Measurements from ENCODE around the gene ADPRHL1.
"Not testable (repeated sequence)": the region's sequence is repeated elsewhere in the genome, so short reads cannot be mapped to it uniquely, and the experiment has no call there.

ADPRHL1 gene

DNA sequence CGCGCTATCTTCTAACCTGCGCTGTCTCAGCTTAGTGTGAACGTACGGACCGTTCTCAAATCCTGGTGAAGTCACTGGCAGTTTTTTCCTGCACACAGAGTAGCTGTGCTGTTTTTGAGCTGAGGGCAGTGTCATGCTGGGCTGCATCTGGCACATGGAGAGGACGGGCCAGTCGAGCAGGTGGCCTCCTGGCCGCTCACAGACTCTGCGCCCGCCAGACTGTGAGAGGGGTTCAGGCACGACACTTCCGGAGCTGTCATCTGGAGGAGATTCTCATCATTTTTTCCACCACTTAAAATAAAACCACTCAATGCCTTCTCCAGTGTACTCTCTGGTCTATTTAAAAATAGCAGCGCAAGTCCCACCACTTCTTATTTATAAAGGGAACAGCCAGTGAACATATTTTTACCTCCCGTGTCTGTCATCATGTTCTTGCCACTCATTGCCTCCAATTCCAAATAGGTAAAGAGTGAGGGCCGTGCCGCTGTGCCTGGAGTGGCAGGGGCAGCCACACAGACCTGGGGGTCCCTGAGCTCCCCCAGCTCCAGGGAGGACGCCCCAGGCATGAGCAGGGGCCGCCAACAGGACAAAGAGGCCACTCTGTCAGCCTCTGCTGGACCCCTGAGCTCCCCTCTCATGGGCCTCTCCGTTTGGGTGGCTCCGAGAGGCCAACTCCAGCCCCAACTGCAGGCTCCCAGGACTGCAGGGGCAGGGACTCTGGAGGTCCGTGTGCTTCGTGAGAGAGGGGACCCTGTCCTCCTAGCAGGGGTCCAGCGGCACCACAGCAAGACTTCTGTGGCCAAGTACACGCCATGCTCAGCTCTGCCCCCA, 52.5 kb downstream of the ADPRHL1 start:
- no peak for DNase-seq

DNA sequence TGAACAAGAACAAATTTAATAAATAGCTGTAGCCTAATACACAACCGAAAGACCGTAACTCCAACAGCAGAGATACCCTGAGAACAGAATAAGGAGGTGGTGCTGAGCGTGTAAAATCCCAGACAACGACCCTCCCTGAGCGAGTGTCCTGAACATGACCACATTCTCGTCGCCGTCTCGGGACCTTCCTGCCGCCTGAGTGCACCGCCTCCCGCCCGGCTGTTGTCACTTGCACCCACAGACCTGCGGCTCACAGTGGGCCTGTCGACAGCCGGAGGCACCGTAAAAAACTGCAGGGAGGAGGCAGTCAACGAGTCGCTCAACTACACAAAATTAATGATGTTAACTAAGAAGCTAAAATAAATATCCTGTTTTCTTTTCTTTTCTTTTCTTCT, 53.5 kb downstream of the ADPRHL1 start:
- no peak for DNase-seq

DNA sequence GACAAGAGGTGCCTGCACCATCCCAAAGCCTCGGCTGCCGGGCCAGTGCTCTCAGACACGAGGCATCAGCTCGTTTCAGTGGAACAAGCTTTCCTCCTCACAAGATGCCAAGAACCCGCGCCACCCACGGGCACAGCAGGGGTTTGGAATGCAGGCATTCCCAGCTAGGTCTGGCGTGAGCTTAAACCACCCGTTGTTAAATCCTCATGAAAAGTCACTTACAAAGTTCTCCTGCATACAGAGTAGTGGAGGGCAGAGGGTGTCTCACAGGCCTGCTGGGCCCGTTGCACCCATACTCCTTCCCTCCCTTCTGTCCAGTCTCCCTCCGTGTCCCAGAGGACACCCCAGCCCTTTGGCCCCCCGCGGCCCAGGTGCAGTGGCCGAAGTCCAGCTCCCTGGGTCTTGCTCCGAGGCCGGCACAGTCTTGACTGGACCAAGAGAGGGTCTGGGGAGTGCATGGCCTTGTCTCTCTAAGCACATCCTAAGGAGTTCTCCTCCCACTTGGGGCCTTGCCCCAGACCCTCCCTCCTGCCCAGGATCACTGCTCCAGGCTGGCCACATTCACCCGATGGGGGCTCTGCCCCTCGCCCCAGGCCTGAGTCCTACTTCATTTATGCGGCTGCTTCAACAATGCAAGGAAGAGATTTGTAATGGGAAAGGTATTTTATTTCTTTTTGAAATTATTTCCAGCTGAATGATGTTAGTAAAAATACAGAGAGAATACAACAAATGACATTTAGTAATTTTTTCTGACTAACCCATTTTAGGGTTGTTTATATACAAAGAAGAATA, 54.1 kb downstream of the ADPRHL1 start:
- no peak for DNase-seq

DNA sequence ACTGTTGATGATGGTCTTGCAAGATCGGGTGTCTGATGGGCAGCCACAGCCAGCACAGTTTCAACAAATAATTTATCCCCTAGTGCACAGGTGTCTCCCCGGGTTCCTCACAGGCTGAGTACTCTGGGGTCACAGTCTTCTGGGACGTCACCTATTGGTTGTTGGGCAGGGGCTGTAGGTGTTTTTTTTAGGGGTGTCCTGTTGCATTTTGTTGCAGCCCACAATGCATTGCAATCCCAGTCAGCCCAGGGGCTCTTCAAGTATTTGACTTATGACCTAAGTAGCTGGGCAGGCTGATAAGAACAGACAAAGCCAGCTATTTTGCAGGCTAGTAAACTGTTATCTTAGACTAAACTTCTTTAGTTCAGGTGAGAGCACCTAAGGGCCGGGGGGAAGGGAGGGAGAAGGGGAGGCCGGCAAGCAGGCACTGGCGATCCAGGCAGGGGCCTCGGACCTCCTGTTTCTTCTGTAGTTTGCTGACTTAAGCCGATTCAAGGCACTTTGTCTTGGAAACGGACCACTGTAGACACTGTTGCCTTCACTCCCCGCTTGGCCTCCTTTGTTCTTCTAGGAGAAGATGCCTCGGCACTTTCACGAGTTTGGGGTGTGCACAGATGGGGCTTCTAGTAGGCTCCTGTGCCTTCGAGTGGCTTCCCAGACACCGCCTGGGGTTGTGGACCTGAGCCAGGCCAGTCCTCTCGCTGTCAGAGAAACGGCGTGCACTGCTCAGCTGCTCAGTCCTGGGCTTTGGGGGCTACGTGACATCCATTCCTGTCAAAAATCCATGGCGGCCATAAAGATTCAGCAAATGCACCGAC, 55.5 kb downstream of the ADPRHL1 start:
- DNase-seq: no peak

DNA sequence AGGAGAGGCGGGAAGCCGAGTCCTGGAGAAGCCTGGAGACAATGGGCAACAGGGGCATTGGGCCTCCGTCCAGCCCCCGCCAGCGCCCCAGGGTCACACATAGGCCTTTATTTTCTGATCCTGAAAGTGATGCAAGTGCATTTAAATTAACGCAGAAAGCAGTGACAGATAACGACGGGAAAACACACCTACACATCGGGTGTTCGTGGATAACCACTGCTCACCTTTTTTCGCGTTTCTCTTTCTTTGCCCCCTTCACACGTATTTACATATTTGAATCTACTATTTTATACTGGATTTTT, 59.0 kb downstream of the ADPRHL1 start:
- no peak for DNase-seq

DNA sequence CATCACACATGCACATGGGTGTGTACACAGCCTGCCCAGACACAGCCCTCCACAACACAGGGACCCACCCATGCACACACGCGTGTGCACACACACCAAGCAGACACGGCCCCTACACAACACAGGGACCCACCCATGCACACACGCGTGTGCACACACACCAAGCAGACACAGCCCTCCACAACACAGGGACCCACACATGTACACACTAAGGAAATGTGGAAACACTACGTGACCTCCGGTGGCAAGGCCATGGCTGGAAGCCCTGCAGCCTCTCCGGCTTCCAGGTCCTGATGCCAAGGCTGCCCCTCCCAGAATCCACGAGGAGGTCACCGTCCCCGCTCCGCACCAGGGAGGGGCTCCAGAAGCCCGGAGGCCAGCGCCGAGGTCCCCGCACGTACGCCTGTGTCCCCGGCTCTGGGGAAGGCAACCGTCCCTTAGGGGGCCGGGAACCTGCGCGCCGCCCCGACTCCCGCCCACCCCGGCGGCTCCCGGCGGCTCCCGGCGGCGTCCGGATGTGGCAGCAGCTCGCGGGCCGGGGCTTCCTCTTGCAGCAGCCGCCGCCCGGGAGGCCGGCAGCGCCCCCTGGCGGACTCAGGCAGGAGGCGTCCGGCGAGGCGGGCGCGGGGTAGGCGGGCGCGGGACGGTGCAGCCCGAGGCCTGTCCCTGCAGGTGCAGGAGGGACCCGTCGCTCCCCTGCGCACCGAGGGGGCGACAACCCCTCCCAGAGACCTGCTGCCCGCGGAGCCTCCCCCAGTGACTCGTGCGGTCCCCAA, 59.5 kb downstream of the ADPRHL1 start:
- DNase-seq: peak; percentile 78

DNA sequence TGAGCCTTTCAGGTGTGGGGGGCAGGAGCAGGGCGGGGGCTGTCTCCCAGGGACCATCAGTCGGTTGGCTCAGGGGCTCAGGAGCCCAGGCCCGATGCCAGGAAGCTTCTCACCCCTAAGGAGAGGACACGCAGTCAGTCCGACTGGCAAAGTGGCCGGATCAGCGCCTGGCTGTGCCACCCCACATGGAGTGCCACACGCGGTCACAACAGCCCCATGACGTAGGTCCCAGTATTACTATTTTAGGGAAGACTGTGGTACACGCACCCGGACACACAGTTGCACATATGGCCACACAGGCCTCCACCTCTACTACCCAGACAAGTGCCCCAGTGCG, 60.1 kb downstream of the ADPRHL1 start:
- no peak for DNase-seq

DNA sequence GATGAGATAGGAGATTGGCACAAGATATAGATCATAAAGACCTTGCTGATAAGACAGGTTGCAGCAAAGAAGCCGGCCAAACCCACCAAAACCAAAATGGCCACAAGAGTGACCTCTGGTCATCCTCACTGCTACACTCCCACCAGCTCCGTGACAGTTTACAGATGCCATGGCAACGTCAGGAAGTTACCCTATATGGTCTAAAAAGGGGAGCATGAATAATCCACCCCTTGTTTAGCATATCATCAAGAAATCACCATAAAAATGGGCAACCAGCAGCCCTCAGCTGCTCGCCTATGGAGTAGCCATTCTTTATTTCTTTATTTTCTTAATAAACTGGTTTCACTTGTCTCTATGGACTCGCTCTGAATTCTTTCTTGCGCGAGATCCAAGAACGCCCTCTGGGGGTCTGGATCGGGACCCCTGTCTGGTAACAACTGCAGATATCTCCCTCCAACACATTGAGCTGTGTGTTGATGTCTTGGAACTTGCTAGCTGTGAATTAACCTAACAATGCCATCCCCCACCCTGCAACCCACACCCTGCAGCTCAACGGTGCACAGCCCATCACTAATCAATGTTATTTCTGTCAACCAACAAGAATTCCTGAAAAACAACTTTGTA, 62.3 kb downstream of the ADPRHL1 start:
- no peak for DNase-seq

DNA sequence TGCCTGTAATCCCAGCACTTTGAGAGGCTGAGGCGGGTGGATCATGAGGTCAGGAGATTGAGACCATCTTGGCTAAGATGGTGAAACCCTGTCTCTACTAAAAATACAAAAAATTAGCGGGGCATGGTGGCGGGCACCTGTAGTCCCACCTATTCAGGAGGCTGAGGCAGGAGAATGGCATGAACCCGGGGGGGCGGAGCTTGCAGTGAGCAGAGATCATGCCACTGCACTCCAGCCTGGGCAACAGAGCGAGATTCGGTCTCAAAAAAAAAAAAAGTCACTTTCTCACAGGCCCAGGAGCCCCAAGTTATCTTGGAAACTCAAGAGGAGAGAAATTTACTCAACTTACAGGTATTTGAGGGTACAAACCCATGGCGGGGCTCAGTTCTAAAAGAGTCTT, 63.7 kb downstream of the ADPRHL1 start:
- DNase-seq: not testable (repeated sequence)

DNA sequence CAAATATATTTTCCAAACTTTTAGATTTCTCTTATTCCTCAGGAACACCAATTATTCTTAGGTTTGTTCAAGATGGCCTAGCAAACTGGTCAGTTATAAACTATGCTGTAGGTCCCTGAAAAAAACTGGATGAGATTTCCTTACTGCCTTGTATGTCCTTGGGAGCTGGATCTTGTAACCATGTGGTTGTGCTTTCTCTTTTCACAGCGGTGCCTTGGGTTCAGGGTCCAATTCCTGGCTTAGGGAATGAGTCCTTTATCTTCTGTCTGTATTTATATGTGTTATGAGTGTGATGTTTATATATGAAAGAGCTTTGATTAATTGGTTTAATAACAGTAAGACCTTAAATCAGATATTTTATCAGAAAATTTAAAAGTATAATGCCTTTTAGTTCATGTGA, 65.9 kb downstream of the ADPRHL1 start:
- DNase-seq: no peak

DNA sequence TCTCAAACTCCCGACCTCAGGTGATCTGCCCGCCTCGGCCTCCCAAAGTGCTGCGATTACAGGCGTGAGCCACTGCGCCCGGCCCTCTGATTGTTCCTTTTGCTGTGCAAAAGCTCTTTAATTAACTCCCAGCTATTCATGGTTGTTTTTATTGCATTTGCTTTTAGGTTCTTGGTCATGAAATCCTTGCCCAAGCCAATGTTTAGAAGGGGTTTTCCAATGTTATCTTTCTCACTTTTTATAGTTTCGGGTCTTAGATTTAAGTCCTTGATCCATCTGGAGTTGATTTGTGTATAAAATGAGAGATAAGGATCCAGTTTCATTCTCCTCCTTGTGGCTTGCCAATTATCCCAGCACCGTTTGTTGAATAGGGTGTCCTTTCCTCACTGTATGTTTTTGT, 70.2 kb downstream of the ADPRHL1 start:
- no peak for DNase-seq

DNA sequence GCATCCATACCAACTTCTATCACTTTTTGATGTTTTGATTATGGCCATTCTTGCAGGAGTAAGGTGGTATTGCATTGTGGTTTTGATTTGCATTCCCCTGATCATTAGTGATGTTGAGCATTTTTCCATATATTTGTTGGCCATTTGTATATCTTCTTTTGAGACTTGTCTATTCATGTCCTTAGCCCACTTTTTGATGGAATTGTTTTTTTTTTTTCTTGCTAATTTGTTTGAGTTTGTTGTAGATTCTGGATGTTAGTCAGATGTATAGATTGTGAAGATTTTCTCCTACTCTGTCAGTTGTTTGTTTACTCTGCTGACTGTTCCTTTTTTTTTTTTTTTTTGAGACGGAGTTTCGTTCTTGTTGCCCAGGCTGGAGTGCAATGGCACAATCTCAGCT, 70.7 kb downstream of the ADPRHL1 start:
- not testable (repeated sequence) for DNase-seq

DNA sequence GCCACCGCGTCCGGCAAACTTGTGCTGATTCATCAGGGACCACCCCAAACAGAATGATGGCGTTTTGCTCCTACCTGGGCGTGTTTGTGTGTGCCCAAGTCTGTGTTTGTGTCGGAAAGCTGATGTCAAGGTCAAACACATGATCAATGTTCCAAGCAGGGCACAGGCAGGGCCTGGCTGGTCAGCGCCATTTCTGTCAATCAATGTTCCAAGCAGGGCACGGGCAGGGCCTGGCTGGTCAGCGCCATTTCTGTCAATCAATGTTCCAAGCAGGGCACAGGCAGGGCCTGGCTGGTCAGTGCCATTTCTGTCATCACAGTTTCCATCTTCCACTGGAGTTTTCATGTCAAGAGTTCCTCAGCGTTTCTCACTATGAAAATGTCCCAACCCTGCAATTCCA, 74.5 kb downstream of the ADPRHL1 start:
- DNase-seq: no peak

DNA sequence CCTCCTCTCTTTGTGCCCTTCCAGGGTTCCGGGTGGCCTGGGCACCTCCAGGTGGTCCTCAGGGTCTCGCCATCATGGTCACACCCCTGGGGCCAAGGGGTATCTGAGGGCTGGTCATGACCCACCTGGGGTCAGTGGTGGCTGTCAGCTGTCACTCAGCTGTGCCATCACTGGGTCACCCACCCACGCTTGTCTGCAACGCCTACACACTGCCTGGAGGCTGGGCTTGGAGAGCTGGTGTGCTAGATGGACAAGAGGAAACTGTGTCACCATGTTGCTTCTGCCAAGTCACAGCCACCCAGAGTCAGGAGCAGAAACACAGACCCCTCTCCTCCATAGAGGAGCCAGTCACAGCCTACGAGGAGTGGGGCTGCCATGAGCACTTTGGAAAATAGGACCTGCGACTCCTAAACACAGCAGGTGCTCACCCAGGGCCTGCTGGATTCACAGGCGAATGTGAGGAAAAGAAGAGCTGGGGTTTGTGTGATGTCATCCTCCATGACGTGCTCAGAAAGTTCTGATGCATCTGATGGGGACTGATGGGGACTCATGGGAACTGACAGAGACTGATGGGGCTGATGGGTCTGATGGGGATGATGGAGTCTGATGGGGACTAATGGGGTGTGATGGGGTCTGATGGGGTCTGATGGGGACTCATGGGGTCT, 78.6 kb downstream of the ADPRHL1 start:
- DNase-seq: no peak

DNA sequence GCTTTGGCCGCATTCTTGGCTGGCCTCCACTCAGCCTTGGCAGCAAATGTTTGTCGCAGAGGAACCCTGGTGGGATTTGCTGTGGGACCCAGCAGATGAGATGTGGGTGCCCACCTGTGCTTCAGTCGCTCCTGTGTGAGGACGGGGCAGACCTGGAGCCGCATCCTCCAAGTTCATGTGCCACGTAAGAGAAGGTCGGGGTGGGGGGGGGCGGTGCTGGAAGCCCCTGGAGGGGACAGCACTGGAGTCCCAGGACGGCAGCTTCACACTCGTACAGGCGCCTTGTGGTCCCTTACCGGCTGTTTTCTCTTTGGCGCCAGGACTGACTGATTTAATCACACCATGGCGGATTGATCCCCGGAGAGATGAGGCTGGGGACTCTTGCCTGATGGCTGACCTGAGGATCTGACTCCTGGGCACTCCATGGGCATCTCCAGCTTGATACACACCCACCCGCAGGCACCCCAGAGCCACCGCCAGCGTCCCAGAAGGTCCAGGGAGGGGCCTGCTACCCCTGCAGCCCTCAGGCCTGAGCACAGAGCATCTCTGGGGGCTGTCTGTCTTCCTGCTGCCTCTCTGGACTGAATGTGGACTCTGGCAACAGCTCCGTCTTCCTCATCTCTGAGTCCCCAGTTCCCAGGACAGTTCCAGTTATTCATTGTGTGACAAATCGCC, 79.3 kb downstream of the ADPRHL1 start:
- no peak for DNase-seq

DNA sequence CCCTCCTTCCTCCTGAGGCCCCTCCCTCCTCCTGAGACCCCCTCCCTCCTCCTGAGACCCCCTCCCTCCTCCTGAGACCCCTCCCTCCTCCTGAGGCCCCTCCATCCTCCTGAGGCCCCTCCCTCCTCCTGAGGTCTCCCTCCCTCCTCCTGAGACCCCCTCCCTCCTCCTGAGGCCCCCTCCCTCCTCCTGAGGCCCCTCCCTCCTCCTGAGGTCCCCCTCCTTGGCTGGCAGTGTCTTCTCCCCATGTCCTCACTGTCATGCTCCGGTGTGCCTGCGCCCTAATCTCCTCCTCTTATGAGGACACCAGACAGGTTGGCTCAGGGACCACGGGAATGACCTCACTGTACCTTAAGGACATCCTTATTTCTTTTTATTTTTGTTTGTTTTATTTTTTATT, 81.6 kb downstream of the ADPRHL1 start:
- DNase-seq: not testable (repeated sequence)

DNA sequence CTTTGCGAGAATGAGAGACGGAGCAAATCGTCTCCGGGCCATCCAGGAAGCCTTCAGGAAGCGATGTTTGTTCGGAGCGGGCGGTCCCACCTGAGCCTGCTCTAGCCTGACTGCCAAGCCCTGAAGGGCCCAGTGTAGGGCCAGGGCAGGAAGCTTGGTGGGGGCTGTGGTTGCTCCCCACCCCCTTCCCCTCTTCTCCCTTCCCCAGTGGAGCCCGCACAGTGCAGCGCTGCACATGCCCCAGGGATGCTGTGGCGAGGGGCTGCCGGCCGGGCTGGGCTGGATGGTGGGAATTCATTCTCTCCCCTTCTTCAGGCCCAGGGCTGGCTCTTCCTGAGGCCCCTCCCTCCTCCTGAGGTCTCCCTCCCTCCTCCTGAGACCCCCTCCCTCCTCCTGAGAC, 82.2 kb downstream of the ADPRHL1 start:
- no peak for DNase-seq

DNA sequence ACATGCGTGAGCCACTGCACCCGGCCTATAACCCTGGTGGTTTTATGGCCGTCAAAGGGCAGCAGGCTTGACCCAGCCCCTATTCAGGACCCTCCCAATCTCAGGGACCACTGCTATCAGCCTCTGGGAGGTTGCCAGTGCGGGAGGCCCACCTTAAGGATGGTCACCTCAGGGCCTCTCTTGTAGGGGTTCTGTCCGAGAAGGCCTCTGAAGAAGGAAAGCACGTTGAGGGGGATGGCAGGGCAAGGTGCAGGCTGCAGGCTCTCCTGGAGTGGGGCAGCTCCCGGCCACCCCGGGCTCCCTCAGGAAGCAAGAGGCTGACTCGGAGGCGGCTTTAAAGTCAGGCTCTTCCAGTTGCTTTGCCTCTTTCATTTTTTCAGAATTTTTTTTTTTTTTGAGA, 83.4 kb downstream of the ADPRHL1 start:
- DNase-seq: no peak

DNA sequence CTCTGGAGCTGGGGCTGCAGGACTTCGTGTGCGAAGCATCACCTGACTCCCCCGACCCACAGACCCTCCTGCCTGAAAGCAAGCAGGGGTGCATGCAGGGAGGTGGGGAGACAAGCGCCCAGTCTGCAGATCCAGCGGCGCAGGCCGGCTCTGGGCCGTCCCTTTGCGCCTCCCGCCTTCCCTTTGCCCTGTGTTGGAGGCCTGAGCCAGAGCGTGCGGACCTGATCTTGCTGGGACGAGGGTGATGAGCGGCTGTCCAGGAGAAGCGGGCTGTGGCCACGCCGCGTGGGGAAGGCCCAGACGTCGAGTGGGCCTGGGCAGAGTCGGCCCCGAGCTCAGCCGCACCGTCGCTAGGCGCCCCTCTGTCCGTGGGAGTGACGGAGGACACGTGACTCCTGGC, 84.1 kb downstream of the ADPRHL1 start:
- no peak for DNase-seq

DNA sequence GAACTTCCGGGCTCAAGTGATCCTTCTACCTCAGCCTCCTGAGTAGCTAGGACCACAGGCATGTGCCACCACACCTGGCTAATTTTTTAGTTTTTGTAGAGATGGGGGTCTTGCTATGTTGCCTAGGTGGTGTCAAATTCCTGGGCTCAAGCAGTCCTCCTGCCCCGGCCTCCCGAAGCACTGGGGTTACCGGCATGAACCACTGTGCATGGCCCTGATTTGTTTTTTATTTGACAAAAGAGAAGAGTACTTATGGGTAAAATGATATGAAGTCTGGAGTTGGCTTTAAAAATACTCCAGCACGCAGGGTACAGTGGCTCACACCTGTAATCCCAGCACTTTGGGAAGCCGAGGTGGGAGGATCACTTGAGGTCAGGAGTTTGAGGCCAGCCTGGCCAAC, 84.9 kb downstream of the ADPRHL1 start:
- DNase-seq: not testable (repeated sequence)

DNA sequence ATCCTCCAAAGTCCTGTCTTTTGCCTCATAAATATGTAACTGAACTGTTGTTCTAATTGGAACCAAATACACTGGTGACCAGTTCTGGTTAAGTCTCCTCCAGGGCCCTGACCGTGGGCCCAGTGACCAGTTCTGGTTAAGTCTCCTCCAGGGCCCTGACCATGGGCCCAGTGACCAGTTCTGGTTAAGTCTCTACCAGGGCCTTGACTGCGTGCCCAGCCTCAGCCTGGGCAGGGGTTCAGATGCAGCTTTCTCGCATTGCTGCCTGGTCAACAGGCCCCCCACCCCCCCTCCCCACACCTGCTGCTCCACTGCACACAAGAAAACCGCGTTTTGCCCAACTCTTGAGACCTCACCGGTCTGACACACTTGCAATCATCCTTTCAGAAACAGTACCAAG, 85.5 kb downstream of the ADPRHL1 start:
- no peak for DNase-seq
